ENCODE data around the gene PCYT2. TPM values are rescaled to one million over a fixed set of nuclear protein-coding genes. Genes with fewer than 3 reads are reported as not detected.

Gene PCYT2
- total and polyA plus RNA-seq, 2 donors (not counting 1 experiment from before 2014, with no cell fraction given): 33.4 to 34.9 TPM

DNA sequence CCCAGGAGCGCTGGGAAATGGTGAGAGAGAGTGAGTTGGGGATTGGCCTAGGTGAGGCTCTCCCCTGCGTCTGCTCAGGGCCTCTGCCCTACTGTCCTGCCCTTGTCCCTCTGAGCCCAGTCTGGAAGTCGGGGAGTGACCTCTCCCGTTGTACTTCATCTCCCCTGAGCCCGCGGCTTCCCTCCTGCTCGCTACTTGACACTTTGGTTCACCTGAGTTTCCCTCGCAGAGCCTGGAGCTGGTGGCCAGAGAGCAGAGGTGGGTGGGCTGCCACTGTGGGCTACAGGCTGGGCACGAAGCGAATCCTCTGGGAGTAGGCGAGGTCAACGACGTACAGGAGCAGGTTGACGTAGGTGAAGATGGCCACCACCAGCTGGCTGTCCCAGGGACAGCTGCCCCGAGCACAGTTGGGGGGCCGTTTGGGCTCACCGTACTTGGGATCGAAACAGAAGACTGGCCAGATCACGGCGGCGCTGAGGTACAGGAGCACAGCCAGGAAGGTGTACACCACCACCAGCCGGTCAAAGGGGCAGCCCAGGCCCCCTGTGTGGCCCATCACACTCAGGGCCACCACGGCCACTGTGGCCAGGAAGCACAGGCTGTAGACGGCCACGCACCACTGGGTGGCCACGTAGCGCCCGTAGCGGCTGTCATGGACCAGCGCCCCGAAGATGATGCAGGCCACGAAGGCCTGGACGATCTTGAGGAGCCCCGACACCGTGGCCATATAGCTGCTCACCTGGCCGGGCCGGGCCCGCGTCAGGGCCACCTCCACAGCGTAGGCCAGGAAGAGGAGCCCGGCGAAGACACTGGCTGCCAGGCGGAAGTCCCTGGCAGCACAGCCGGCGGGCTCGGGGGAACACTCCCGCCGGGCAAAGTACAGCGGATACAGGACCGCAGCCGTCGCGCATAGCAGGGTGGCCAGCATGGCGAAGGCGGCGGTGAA, 29.6 kb upstream of the PCYT2 start:
- Histone ChIP-seq H3K36me3 (replicated peaks in 1 of 2; ENCODE audit: control extremely low read depth in 1 of 2, control insufficient read depth in 1 of 2, extremely low read depth in 1 of 2, insufficient read depth in 2 of 2, low read length in 1 of 2) (no peaks in the 10 kb centered on the region), H3K4me2 (replicated peaks; ENCODE audit: low read depth, low read length, poor library complexity, severe bottlenecking) (no peak overlapping the region), H2AFZ (ENCODE audit: insufficient read depth, low read depth, low read length, poor library complexity, severe bottlenecking) (no peak overlapping the region), H3K27me3 (replicated peaks in 1 of 4; ENCODE audit: control extremely low read depth in 1 of 4, control insufficient read depth in 3 of 4, insufficient read depth in 4 of 4, low read length in 3 of 4) (peaks cover 0 to 19% (median 2%) of the 10 kb centered on the region in 4 experiments), H3K4me1 (ENCODE audit: control insufficient read depth in 2 of 2, insufficient read depth in 2 of 2, low read length in 2 of 2) (peaks cover 10 to 18% of the 10 kb centered on the region in 2 donors), H4K20me1 (ENCODE audit: control insufficient read depth, insufficient read depth, low read length, poor library complexity, severe bottlenecking) (no peaks in the 10 kb centered on the region), H3K9ac (ENCODE audit: low read length) (no peak overlapping the region), H3K9me3 (ENCODE audit: control extremely low read depth in 1 of 3, control insufficient read depth in 2 of 3, insufficient read depth in 1 of 3, low read length in 2 of 3) (no peaks in the 10 kb centered on the region), H3K79me2 (ENCODE audit: control insufficient read depth, insufficient read depth, low read length) (no peaks in the 10 kb centered on the region), H3K4me3 (ENCODE audit: control extremely low read depth in 1 of 5, extremely low read depth in 1 of 5, insufficient read depth in 1 of 5, low read depth in 2 of 5, low read length in 4 of 5) (no peak overlapping the region), H3K27ac (ENCODE audit: low read length in 2 of 2) (no peak overlapping the region)
- no peak for DNase-seq
- TF ChIP-seq, protein P1, sequence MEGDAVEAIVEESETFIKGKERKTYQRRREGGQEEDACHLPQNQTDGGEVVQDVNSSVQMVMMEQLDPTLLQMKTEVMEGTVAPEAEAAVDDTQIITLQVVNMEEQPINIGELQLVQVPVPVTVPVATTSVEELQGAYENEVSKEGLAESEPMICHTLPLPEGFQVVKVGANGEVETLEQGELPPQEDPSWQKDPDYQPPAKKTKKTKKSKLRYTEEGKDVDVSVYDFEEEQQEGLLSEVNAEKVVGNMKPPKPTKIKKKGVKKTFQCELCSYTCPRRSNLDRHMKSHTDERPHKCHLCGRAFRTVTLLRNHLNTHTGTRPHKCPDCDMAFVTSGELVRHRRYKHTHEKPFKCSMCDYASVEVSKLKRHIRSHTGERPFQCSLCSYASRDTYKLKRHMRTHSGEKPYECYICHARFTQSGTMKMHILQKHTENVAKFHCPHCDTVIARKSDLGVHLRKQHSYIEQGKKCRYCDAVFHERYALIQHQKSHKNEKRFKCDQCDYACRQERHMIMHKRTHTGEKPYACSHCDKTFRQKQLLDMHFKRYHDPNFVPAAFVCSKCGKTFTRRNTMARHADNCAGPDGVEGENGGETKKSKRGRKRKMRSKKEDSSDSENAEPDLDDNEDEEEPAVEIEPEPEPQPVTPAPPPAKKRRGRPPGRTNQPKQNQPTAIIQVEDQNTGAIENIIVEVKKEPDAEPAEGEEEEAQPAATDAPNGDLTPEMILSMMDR (IDR thresholded peaks at IDR 0.05): no peak
- no peak for TF ChIP-seq EZH2 (IDR thresholded peaks at IDR 0.05; ENCODE audit: borderline replicate concordance, insufficient read depth, low read depth, low read length, poor library complexity, severe bottlenecking)
- H3K9me3 Mint-ChIP-seq (ENCODE audit: insufficient read depth): no peaks in the 10 kb centered on the region
- no peak overlapping the region for H3K4me3 Mint-ChIP-seq
- WGBS (ENCODE audit: insufficient coverage): 94% methylated on average over 55 of the region's 56 CpGs
- CTCF ChIA-PET: interaction anchor here (0.5 to 1.0 kb wide), 2 partner anchors 19 to 241 kb away, joined by 3 to 6 read pairs; no protein-coding TSS in a partner anchor
- no peak overlapping the region for H3K27ac Mint-ChIP-seq
- intact Hi-C loops (cut with micrococcal nuclease): no loop called here
- ATAC-seq (ENCODE audit: low read depth): no peak
- H3K4me1 Mint-ChIP-seq: peaks cover 10% of the 10 kb centered on the region
- peaks cover 5% of the 10 kb centered on the region for H3K27me3 Mint-ChIP-seq
- POLR2A ChIA-PET: no interaction called here

DNA sequence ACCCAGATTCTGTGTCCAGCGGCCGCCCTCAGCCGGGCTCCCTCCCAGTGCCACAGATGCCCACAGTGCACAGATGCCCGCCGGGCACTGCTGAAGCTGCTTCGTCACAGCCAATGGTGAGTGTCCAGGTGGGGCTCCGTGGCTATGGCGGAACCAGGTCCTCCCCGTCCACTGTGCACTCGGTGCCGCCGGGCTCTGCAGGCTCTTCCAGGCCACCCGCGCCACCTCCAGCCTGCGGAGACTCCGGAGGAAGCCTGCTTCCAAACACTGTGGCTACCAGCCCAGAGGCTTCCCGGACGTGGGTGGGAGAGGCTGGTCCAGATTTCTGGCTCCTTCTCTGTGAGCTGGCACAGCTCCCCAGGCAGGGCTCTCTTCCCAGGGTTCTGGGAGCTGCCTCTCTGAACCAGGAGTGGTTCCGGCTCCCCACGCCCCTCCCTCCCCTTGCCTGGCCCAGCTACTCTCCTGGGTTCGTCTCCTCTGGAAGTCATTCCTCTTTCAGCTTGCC, 28.7 kb upstream of the PCYT2 start:
- 95% methylated on average over 21 of the region's 21 CpGs for WGBS (ENCODE audit: insufficient coverage)
- Histone ChIP-seq H3K79me2 (ENCODE audit: control insufficient read depth, insufficient read depth, low read length) (no peaks in the 10 kb centered on the region), H3K27me3 (replicated peaks in 1 of 4; ENCODE audit: control extremely low read depth in 1 of 4, control insufficient read depth in 3 of 4, insufficient read depth in 4 of 4, low read length in 3 of 4) (peaks cover 0 to 19% (median 2%) of the 10 kb centered on the region in 4 experiments), H3K4me2 (replicated peaks; ENCODE audit: low read depth, low read length, poor library complexity, severe bottlenecking) (no peak overlapping the region), H3K9ac (ENCODE audit: low read length) (no peak overlapping the region), H3K27ac (ENCODE audit: low read length in 2 of 2) (no peak overlapping the region), H3K36me3 (replicated peaks in 1 of 2; ENCODE audit: control extremely low read depth in 1 of 2, control insufficient read depth in 1 of 2, extremely low read depth in 1 of 2, insufficient read depth in 2 of 2, low read length in 1 of 2) (no peaks in the 10 kb centered on the region), H3K4me3 (ENCODE audit: control extremely low read depth in 1 of 5, extremely low read depth in 1 of 5, insufficient read depth in 1 of 5, low read depth in 2 of 5, low read length in 4 of 5) (no peak overlapping the region), H3K9me3 (ENCODE audit: control extremely low read depth in 1 of 3, control insufficient read depth in 2 of 3, insufficient read depth in 1 of 3, low read length in 2 of 3) (no peaks in the 10 kb centered on the region), H4K20me1 (ENCODE audit: control insufficient read depth, insufficient read depth, low read length, poor library complexity, severe bottlenecking) (no peaks in the 10 kb centered on the region), H2AFZ (ENCODE audit: insufficient read depth, low read depth, low read length, poor library complexity, severe bottlenecking) (no peak overlapping the region), H3K4me1 (ENCODE audit: control insufficient read depth in 2 of 2, insufficient read depth in 2 of 2, low read length in 2 of 2) (peaks cover 10 to 18% of the 10 kb centered on the region in 2 donors)
- Mint-ChIP-seq H3K9me3 (ENCODE audit: insufficient read depth) (no peaks in the 10 kb centered on the region), H3K27me3 (peaks cover 5% of the 10 kb centered on the region), H3K27ac (no peak overlapping the region), H3K4me3 (no peak overlapping the region), H3K4me1 (peaks cover 11% of the 10 kb centered on the region)
- DNase-seq (no peak), ATAC-seq (ENCODE audit: low read depth) (no peak)
- POLR2A ChIA-PET: no interaction called here
- CTCF ChIA-PET: interaction anchor here (0.5 to 1.0 kb wide), 2 partner anchors 20 to 242 kb away, joined by 3 to 6 read pairs; no protein-coding TSS in a partner anchor
- intact Hi-C loops (cut with micrococcal nuclease): no loop called here
- TF ChIP-seq, protein P1 (IDR thresholded peaks at IDR 0.05): no peak
- TF ChIP-seq EZH2 (IDR thresholded peaks at IDR 0.05; ENCODE audit: borderline replicate concordance, insufficient read depth, low read depth, low read length, poor library complexity, severe bottlenecking): no peak
